HepG2 (cell line): Measurements from ENCODE around the gene RCCD1. TPM values are rescaled to one million over a fixed set of nuclear protein-coding genes. Genes with fewer than 3 reads are reported as not detected.

Experiments used
- ATAC-seq: fragments of 200-7000 bp; cut with Tn5 transposase; 3 replicates; pipeline ENCODE4 v1.9.1; 2020; ENCODE audit warnings: mild to moderate bottlenecking, moderate library complexity
- BruUV-seq: library from RNA; stranded (reverse); fragments of 400-500 nt; replicated peaks from 2 replicates; lab custom pipeline; 2021; lab: Mats Ljungman, UMichigan
- CTCF ChIA-PET: fragments of 300-600 bp; formaldehyde crosslinking; extraction: SDS; loops from one replicate; lab custom pipeline; 2021; ENCODE audit warnings: low total read pairs, inconsistent platforms, low intra/inter-chr PET ratio; lab: Yijun Ruan, JAX
- POLR2A ChIA-PET: fragments of 350-600 bp; sonication (Branson Sonifier 250); formaldehyde crosslinking; loops from one replicate; lab custom pipeline; 2020; ENCODE audit warnings: antibody characterized with exemption, inconsistent platforms; lab: Yijun Ruan, JAX
- DNase-seq: peaks from one replicate; pipeline ENCODE4 v3.0.0-alpha.2; 2015; ENCODE audit warnings: low spot score
- FAIRE-seq: peaks from 3 replicates; lab custom pipeline; 2011; peaks lifted over from hg19 to GRCh38; lab: Jason Lieb, UNC
- H2AFZ ChIP-seq: one replicate; pipeline ENCODE4 v1.6.1; 2011; ENCODE audit warnings: low read length, inconsistent platforms
- H3K27ac ChIP-seq: fragments of 300-600 bp; 3 replicates; pipeline ENCODE4 v1.8.0; 2011; ENCODE audit warnings: mixed run types, mild to moderate bottlenecking, mixed read lengths, low read length, inconsistent platforms; ENCODE audit not compliant: insufficient read depth; ENCODE audit errors: extremely low read length
- H3K27me3 ChIP-seq, 2 experiments: fragments of 200-600 bp in 1 of 2; 2 replicates in 1 of 2; 3 replicates in 1 of 2; pipeline versions ENCODE4 v1.6.0 to v1.8.0; 2011; ENCODE audit warnings: low read length in 2 of 2, mild to moderate bottlenecking in 2 of 2, moderate library complexity in 2 of 2, inconsistent platforms in 1 of 2; ENCODE audit not compliant: insufficient read depth in 2 of 2, control insufficient read depth in 1 of 2
- H3K36me3 ChIP-seq, 2 experiments: fragments of 200-600 bp in 1 of 2; replicated peaks in 1 of 2; 2 replicates in 1 of 2; 3 replicates in 1 of 2; pipeline versions ENCODE4 v1.5.1 to v1.8.0; 2011; ENCODE audit warnings: low read length in 2 of 2, inconsistent platforms in 1 of 2; ENCODE audit not compliant: insufficient read depth in 2 of 2, control insufficient read depth in 1 of 2
- H3K4me1 ChIP-seq: 2 replicates; pipeline ENCODE4 v1.5.1; 2012; ENCODE audit warnings: low read length, inconsistent platforms; ENCODE audit not compliant: insufficient read depth
- H3K4me2 ChIP-seq: 2 replicates; pipeline ENCODE4 v1.6.0; 2011; ENCODE audit warnings: low read depth, low read length, inconsistent platforms
- H3K4me3 ChIP-seq, 3 experiments: fragments of 200-600 bp in 1 of 3; sonication (generic), shearing (Covaris generic) in 1 of 3; replicated peaks in 1 of 3; 2 replicates each; pipeline ENCODE4 v1.5.1; 2011 to 2016; ENCODE audit warnings: low read length in 3 of 3, inconsistent platforms in 2 of 3, low read depth in 2 of 3, mild to moderate bottlenecking in 2 of 3, control low read depth in 1 of 3, mixed read lengths in 1 of 3; ENCODE audit not compliant: insufficient read depth in 1 of 3
- H3K79me2 ChIP-seq: one replicate; pipeline ENCODE4 v1.6.1; 2011; ENCODE audit warnings: low read length, inconsistent platforms; ENCODE audit not compliant: insufficient read depth
- H3K9ac ChIP-seq: 2 replicates; pipeline ENCODE4 v1.6.0; 2011; ENCODE audit warnings: mild to moderate bottlenecking, low read depth, low read length, inconsistent platforms; ENCODE audit not compliant: insufficient read depth
- H3K9me3 ChIP-seq: 2 replicates; pipeline ENCODE4 v1.5.1; 2012; ENCODE audit warnings: mild to moderate bottlenecking, low read length
- H4K20me1 ChIP-seq: 2 replicates; pipeline ENCODE4 v1.6.0; 2011; ENCODE audit warnings: inconsistent platforms, mild to moderate bottlenecking, low read length, moderate library complexity; ENCODE audit not compliant: insufficient read depth
- BRCA1 ChIP-seq: sonication (generic); formaldehyde crosslinking; IDR thresholded peaks from 2 replicates; pipeline ENCODE4 v1.4.0; 2020; ENCODE audit warnings: missing genetic modification reagents
- CERS6 ChIP-seq: sonication (generic); formaldehyde crosslinking; IDR thresholded peaks from 2 replicates; pipeline ENCODE4 v1.5.0; 2020; ENCODE audit warnings: missing genetic modification reagents
- FOXK2 ChIP-seq: fragments of 450-650 bp; IDR thresholded peaks from 2 replicates; pipeline ENCODE4 v1.6.1; 2016
- GATAD2A ChIP-seq: IDR thresholded peaks from 2 replicates; pipeline ENCODE4 v1.6.1; 2016
- IKZF5 ChIP-seq: IDR thresholded peaks from 2 replicates; pipeline ENCODE4 v1.6.1; 2018; ENCODE audit warnings: missing genetic modification reagents, mild to moderate bottlenecking, missing compliant biosample characterization
- PAXIP1 ChIP-seq: sonication (generic); formaldehyde crosslinking; conservative IDR thresholded peaks from 2 replicates; pipeline ENCODE4 v1.4.0; 2020; ENCODE audit warnings: mild to moderate bottlenecking, missing genetic modification reagents, moderate library complexity
- PHF21A ChIP-seq: sonication (generic); formaldehyde crosslinking; IDR thresholded peaks from 2 replicates; pipeline ENCODE4 v1.5.0; 2020; ENCODE audit warnings: mild to moderate bottlenecking, missing genetic modification reagents
- RNF219 ChIP-seq: sonication (generic); formaldehyde crosslinking; IDR thresholded peaks from 2 replicates; pipeline ENCODE4 v1.5.0; 2020; ENCODE audit warnings: mild to moderate bottlenecking, missing genetic modification reagents
- SNAPC5 ChIP-seq: sonication (generic); formaldehyde crosslinking; IDR thresholded peaks from 2 replicates; pipeline ENCODE4 v1.8.1; 2023; ENCODE audit warnings: mild to moderate bottlenecking, missing genetic modification reagents, borderline replicate concordance
- TRIM22 ChIP-seq: fragments of 450-650 bp; IDR thresholded peaks from 2 replicates; pipeline ENCODE4 v1.6.1; 2017
- ZNF280D ChIP-seq: sonication (generic); formaldehyde crosslinking; IDR thresholded peaks from 2 replicates; pipeline ENCODE4 v1.5.1; 2020; ENCODE audit warnings: mild to moderate bottlenecking, missing genetic modification reagents
- ZNF713 ChIP-seq: sonication (generic); formaldehyde crosslinking; IDR thresholded peaks from 2 replicates; pipeline ENCODE4 v1.4.0; 2020; ENCODE audit warnings: mild to moderate bottlenecking, missing genetic modification reagents
- WGBS: methylation state at CpG from one replicate; pipeline ENCODE4 v1.1.6; 2017; ENCODE audit warnings: low lambda C conversion rate; 5-methylcytosine and 5-hydroxymethylcytosine counted together
- in situ Hi-C: cut with HindIII; loops from 2 replicates; pipeline ENCODE4 v1.10.0; 2017; ENCODE audit warnings: low pct_unique_long_range_greater_than_20kb; ENCODE audit not compliant: extremely low pct_ligation_motif_present
- intact Hi-C: fragments of 100-400 bp; cut with micrococcal nuclease; formaldehyde crosslinking; loops from one replicate; pipeline ENCODE4 v1.10.0; 2022; ENCODE audit not compliant: unreplicated experiment
- polyA plus RNA-seq, 8 experiments: library from polyadenylated mRNA; depleted of rRNA in 3 of 8; stranded (reverse) in 7 of 8; unstranded in 1 of 8; fragments of >200 nt; fragmentation: Illumina TruSeq in 4 of 8; extraction: Trizol in 4 of 8; gene quantifications; 2 replicates each; pipeline versions ENCODE4 v1.2.1 to v1.2.3, GENCODE V29; 2011 to 2016; ENCODE audit warnings: low read depth in 4 of 8, missing spikeins in 1 of 8, mixed read lengths in 1 of 8; ENCODE audit not compliant: insufficient read depth in 1 of 8
- total RNA-seq, 5 experiments: library from RNA; depleted of rRNA; stranded (reverse); fragments of >200 nt; fragmentation: Illumina TruSeq; extraction: Trizol; gene quantifications; 2 replicates each; pipeline ENCODE4 v1.2.3, GENCODE V29; 2016; ENCODE audit warnings: low read depth in 1 of 5

RCCD1 gene
- total and polyA plus RNA-seq, 2 of the 13 experiments (the other 11 are each of a cell fraction or from before 2014, with no cell fraction given): 14.1 to 15.1 TPM

- Histone ChIP-seq H3K79me2 (no peaks in the 10 kb centered on the region), H3K9me3 (no peaks in the 10 kb centered on the region), H3K4me2 (no peak overlapping the region), H4K20me1 (no peaks in the 10 kb centered on the region), H2AFZ (no peak overlapping the region), H3K4me1 (no peaks in the 10 kb centered on the region), H3K9ac (no peak overlapping the region), H3K36me3 (peaks cover 24 to 73% of the 10 kb centered on the region in 2 experiments; a peak in 4 of 5 replicates), H3K27me3 (no peaks in the 10 kb centered on the region), H3K4me3 (no peak overlapping the region), H3K27ac (no peak overlapping the region)
- CTCF ChIA-PET: no interaction called here
- ATAC-seq (no peak), FAIRE-seq (no peak), DNase-seq (no peak)
- in situ Hi-C loops (loop anchor here (25.0 kb wide), 1 partner anchor 316 kb away; no protein-coding TSS in a partner anchor), intact Hi-C loops (no loop called here)
- WGBS: 100% methylated on average over 3 of the region's 16 CpGs
- POLR2A ChIA-PET: interaction anchor here (1.7 kb wide), 1 partner anchor 8 kb away, joined by 6 read pairs; the partner anchor contains the start of gene RCCD1
- BruUV-seq: no TSS peak
- TF ChIP-seq CERS6 (CRISPR knock-in tag): no peak
- no peak for TF ChIP-seq RNF219 (CRISPR knock-in tag)
- no peak for TF ChIP-seq FOXK2
- TF ChIP-seq PHF21A: no peak
- TF ChIP-seq BRCA1 (CRISPR knock-in tag): no peak
- TF ChIP-seq SNAPC5 (CRISPR knock-in tag): no peak
- no peak for TF ChIP-seq ZNF713 (CRISPR knock-in tag)
- no peak for TF ChIP-seq ZNF280D (CRISPR knock-in tag)
- no peak for TF ChIP-seq TRIM22
- TF ChIP-seq PAXIP1 (CRISPR knock-in tag): no peak
- TF ChIP-seq IKZF5: no peak
- TF ChIP-seq GATAD2A: no peak
Observed at GRCh38 chr15:90946538-90946937, 8.1 kb upstream of the RCCD1 start.
